Measurements from ENCODE around the gene PRKAG3.

DNA sequence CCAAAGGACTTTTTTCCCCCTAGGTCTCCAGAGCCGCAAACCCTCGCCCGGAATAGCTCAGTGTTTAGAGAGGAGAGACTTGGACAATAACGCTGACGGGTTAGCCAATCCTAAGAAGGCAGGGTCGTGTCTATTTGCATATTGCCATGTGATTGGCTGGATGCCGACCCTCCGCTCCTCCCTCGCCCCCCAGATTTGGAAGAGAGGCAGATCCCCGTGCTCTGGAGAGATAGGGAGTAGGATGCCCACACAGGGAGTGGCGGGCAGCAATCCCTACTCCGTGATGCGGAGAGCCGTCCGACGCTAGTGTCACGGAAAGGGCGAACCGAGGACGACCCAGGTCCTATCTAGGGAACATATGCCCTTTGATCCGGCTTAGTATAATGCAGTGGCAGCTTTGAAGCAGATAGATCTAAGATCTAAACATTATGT lies 29.4 kb upstream of the PRKAG3 start:
- TF ChIP-seq, protein P1, sequence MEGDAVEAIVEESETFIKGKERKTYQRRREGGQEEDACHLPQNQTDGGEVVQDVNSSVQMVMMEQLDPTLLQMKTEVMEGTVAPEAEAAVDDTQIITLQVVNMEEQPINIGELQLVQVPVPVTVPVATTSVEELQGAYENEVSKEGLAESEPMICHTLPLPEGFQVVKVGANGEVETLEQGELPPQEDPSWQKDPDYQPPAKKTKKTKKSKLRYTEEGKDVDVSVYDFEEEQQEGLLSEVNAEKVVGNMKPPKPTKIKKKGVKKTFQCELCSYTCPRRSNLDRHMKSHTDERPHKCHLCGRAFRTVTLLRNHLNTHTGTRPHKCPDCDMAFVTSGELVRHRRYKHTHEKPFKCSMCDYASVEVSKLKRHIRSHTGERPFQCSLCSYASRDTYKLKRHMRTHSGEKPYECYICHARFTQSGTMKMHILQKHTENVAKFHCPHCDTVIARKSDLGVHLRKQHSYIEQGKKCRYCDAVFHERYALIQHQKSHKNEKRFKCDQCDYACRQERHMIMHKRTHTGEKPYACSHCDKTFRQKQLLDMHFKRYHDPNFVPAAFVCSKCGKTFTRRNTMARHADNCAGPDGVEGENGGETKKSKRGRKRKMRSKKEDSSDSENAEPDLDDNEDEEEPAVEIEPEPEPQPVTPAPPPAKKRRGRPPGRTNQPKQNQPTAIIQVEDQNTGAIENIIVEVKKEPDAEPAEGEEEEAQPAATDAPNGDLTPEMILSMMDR (IDR thresholded peaks at IDR 0.05; ENCODE audit: borderline replicate concordance, extremely low read depth, low read length, poor library complexity, severe bottlenecking), result no peak
- no peak for TF ChIP-seq EZH2 (IDR thresholded peaks at IDR 0.05; ENCODE audit: borderline replicate concordance, low read depth, low read length, severe bottlenecking)
